ENCODE results near the gene SACS.

Gene SACS

DNA sequence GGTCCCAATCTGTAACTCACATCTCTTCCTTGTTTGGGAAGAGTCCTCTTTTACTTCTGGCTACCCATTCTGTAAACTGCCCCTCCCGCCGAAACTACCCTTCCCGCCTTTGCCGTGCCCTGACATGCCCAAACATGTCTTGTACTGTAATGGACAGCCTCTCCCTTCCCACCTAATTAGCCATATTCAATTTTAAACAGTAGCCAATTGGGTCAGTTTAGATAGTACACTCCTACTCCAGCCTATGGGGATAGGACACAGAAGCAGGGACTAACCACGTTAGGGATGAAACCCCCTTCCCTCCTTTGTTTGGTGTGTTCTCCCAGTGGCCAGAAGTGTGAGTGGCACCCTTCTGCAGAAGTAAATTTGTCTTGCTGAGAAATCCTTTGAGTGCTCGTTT lies 34.2 kb downstream of the SACS start:
- no peak for DNase-seq
- TF ChIP-seq, protein P1, sequence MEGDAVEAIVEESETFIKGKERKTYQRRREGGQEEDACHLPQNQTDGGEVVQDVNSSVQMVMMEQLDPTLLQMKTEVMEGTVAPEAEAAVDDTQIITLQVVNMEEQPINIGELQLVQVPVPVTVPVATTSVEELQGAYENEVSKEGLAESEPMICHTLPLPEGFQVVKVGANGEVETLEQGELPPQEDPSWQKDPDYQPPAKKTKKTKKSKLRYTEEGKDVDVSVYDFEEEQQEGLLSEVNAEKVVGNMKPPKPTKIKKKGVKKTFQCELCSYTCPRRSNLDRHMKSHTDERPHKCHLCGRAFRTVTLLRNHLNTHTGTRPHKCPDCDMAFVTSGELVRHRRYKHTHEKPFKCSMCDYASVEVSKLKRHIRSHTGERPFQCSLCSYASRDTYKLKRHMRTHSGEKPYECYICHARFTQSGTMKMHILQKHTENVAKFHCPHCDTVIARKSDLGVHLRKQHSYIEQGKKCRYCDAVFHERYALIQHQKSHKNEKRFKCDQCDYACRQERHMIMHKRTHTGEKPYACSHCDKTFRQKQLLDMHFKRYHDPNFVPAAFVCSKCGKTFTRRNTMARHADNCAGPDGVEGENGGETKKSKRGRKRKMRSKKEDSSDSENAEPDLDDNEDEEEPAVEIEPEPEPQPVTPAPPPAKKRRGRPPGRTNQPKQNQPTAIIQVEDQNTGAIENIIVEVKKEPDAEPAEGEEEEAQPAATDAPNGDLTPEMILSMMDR (IDR thresholded peaks at IDR 0.05; ENCODE audit: low read depth, low read length), result no peak
- no peak overlapping the region for H3K27ac ChIP-seq

DNA sequence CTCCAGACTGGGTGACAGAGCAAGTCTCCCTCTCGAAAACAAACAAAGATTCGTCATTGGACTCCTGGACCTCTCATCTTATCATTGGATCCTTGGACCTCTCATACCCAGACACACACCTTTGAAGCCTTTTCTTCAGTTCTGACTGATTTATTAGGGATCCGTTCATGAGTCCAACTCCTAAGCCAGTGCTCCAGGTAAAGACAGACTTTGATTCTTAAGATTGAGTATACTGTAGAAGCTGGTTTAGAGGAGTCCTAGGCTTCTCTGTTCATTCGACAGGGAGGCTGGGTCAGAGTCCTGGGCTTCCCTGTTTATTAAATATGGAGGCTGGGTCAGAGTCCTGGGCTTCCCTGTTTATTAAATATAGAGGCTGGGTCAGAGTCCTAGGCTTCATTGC lies 38.7 kb downstream of the SACS start:
- H3K9me3 ChIP-seq (ENCODE audit: severe bottlenecking), result peaks cover 10% of the 10 kb centered on the region
- no peaks in the 10 kb centered on the region for H3K27me3 ChIP-seq (ENCODE audit: insufficient read depth, low read depth, severe bottlenecking)
- TF ChIP-seq, protein P1 (IDR thresholded peaks at IDR 0.05; ENCODE audit: low read depth, low read length), result no peak
- H3K27ac ChIP-seq, result no peak overlapping the region
- DNase-seq, result no peak
- peaks cover 4% of the 10 kb centered on the region; the same call in 1 of the 2 replicates for H3K36me3 ChIP-seq
- no peak overlapping the region for H3K4me3 ChIP-seq (ENCODE audit: low read depth, low read length)

More for the DNA sequence above, 34.2 kb downstream of the SACS start:
- Histone ChIP-seq H3K9me3 (ENCODE audit: severe bottlenecking) (peaks cover 12% of the 10 kb centered on the region), H3K4me3 (ENCODE audit: low read depth, low read length) (no peak overlapping the region), H3K36me3 (peaks cover 2% of the 10 kb centered on the region; the same call in 1 of the 2 replicates), H3K27me3 (ENCODE audit: insufficient read depth, low read depth, severe bottlenecking) (no peaks in the 10 kb centered on the region)

DNA sequence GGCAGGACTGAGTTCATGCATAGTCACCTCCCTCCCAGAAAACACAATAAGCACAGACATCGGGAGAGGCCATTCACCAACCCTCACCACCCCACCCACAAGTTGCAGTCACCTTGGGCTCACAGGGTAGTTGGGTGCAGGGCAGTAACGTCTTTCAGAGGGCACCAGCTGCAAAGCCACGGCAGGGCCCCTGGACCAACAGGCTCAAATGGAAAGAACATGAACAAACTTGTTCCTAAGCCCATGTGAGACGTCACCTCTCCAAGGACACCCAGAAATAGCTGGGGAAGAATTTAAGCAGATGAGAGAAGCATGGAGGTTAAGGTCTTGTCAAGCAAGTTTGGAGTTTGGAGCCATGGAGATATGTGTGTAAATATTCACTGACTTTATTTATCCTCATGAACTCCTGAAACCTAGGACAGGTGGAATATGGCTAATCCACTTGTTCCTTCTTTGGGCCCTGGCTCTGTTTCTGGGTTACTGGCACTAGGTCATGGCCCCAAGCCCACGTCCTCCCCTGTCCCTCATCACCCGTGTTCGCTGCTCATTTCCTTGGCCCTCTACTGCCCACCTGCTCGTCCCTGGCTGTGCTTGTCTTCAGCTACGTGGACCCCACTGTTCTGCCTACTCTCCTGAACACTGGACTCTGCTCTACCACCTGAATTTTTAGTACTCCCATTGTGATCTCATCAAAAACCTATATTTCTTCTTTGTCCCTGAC lies 40.4 kb downstream of the SACS start:
- H3K27ac ChIP-seq, result peak overlapping the region; percentile 43
- H3K4me3 ChIP-seq (ENCODE audit: low read depth, low read length), result no peak overlapping the region
- H3K27me3 ChIP-seq (ENCODE audit: insufficient read depth, low read depth, severe bottlenecking), result no peaks in the 10 kb centered on the region
- peaks cover 4% of the 10 kb centered on the region for H3K9me3 ChIP-seq (ENCODE audit: severe bottlenecking)
- no peak for DNase-seq
- TF ChIP-seq, protein P1 (IDR thresholded peaks at IDR 0.05; ENCODE audit: low read depth, low read length), result no peak
- H3K36me3 ChIP-seq, result peaks cover 4% of the 10 kb centered on the region; the same call in 1 of the 2 replicates

DNA sequence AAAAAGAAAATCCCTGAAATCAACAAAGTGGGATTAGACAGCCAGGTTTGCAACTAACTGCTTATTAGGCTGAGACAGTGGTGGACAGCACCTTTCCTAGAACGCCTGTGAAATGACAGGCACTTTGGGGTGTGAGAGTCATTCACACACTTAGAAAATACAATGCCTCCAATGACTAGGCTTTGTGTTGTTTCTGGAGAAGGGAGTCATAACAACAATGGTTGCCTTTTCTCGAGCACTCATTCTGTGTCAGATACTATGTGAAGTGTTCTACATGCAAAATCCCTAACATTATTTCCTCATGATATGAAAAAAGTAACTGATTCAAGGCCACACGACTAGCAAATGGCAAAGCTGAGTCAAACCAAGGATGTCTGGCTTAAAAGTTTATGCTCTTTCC lies 41.2 kb downstream of the SACS start:
- H3K4me3 ChIP-seq (ENCODE audit: low read depth, low read length), result no peak overlapping the region
- no peak for DNase-seq
- TF ChIP-seq, protein P1 (IDR thresholded peaks at IDR 0.05; ENCODE audit: low read depth, low read length), result no peak
- peak overlapping the region; percentile 43 for H3K27ac ChIP-seq
- H3K36me3 ChIP-seq, result peaks cover 4% of the 10 kb centered on the region; the same call in 1 of the 2 replicates
- H3K27me3 ChIP-seq (ENCODE audit: insufficient read depth, low read depth, severe bottlenecking), result no peaks in the 10 kb centered on the region
- H3K9me3 ChIP-seq (ENCODE audit: severe bottlenecking), result peaks cover 4% of the 10 kb centered on the region

DNA sequence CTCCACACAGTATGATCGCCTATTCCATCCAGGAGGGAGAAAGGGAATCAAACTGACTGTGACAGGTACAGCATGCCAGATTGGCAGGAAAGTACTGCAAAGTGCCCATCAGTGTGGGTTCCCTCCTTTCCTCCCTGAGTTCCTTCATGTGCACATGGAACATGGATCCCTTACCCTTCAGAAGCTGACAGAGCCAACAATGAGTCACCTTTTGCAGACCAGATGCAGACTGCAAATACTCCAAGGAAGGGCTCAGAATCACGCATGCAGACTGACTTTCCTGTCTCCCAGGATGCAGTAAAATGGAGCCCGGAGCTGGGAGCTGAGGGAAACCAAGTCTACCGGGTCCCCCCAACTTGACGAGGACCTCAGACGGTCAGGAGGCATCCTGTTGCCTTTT lies 41.8 kb downstream of the SACS start:
- TF ChIP-seq, protein P1 (IDR thresholded peaks at IDR 0.05; ENCODE audit: low read depth, low read length), result no peak
- Histone ChIP-seq H3K9me3 (ENCODE audit: severe bottlenecking) (peaks cover 4% of the 10 kb centered on the region), H3K4me3 (ENCODE audit: low read depth, low read length) (no peak overlapping the region), H3K27me3 (ENCODE audit: insufficient read depth, low read depth, severe bottlenecking) (no peaks in the 10 kb centered on the region), H3K27ac (no peak overlapping the region; the same call in 1 of the 2 replicates), H3K36me3 (peaks cover 4% of the 10 kb centered on the region; the same call in 1 of the 2 replicates)
- no peak for DNase-seq
